ENCODE data around the gene C21orf58. TPM values are rescaled to one million over a fixed set of nuclear protein-coding genes. Genes with fewer than 3 reads are reported as not detected.

Gene C21orf58
- total RNA-seq, 1 donor: 5.6 TPM

DNA sequence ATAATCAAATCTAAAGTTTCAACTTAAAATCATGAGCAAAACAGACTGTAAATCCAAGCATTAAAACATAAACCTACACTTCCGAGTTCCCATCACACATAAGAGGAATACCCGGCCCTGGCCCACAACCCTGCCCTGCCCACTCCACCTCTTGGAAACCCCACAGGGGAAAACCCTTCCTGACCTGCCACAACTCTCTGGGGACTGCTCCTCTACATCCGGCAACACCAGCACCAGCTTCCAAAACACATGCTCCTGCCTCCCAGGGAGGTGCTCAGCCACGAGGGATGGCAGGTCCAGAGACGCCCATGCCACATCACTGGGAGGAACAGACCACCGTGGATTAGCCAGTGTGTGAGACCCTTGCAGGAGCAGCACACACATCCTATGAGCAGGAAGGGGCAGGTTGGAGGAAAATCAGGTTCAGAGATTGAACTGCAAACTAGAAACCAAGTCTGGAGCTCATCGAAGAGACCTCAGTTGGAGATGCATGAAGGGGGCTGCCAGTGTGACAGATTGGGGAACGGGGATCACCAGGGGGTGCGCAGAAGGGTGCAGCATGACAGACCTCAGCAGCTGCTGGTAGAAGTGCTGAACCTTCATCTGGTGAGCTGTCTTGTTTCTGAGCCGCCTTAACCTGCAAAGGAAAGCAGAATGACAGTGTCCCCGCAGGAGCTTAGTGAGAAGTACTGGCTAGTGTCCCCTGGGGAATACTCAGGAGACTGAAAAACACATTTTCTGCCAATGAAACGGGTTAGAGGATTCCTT is 69.3 kb downstream of the C21orf58 start:
- H3K4me3 ChIP-seq (ENCODE audit: low read depth, low read length): no peak overlapping the region
- DNase-seq (ENCODE audit: low read depth): no peak
- TF ChIP-seq, protein P1, sequence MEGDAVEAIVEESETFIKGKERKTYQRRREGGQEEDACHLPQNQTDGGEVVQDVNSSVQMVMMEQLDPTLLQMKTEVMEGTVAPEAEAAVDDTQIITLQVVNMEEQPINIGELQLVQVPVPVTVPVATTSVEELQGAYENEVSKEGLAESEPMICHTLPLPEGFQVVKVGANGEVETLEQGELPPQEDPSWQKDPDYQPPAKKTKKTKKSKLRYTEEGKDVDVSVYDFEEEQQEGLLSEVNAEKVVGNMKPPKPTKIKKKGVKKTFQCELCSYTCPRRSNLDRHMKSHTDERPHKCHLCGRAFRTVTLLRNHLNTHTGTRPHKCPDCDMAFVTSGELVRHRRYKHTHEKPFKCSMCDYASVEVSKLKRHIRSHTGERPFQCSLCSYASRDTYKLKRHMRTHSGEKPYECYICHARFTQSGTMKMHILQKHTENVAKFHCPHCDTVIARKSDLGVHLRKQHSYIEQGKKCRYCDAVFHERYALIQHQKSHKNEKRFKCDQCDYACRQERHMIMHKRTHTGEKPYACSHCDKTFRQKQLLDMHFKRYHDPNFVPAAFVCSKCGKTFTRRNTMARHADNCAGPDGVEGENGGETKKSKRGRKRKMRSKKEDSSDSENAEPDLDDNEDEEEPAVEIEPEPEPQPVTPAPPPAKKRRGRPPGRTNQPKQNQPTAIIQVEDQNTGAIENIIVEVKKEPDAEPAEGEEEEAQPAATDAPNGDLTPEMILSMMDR (IDR thresholded peaks at IDR 0.05; ENCODE audit: insufficient read depth, low read depth, low read length): no peak

- DNase-seq (ENCODE audit: low read depth): peak; percentile 28
- H3K4me3 ChIP-seq (ENCODE audit: low read depth, low read length): no peak overlapping the region
- TF ChIP-seq, protein P1 (IDR thresholded peaks at IDR 0.05; ENCODE audit: insufficient read depth, low read depth, low read length): no peak
Observed at GRCh38 chr21:46253610-46254124, 70.0 kb downstream of the C21orf58 start.

DNA sequence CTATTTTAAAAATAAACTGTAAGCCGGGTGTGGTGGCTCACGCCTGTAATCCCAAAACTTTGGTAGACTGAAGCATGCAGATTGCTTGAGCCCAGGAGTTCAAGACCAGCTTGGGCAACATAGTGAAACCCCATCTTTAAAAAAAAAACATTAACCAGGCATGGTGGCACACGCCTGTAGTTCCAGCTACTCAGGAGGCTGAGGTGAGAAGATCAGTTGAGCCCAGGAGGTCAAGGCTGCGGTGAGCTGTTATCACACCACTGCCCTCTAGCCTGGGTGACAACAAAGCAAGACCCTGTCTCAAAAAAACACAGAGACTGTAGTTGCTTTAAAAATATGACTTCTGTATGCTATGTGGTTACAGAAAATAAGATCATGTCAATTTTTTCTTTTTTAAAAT is 70.8 kb downstream of the C21orf58 start:
- H3K4me3 ChIP-seq (ENCODE audit: low read depth, low read length): no peak overlapping the region
- TF ChIP-seq, protein P1 (IDR thresholded peaks at IDR 0.05; ENCODE audit: insufficient read depth, low read depth, low read length): no peak
- DNase-seq (ENCODE audit: low read depth): no peak

Other genes with a start within 250 kb of the C21orf58 start
- 487 and 812 TPM in 2 replicates for gene COL6A2, start 225.8 kb downstream of the C21orf58 start, total RNA-seq
- under 0.01 and 0.43 TPM in 2 replicates for gene FTCD, start 168.3 kb downstream of the C21orf58 start, total RNA-seq
- 5.8 and 9.5 TPM in 2 replicates for gene SPATC1L, start 139.4 kb downstream of the C21orf58 start, total RNA-seq
- gene LSS, start 95.1 kb downstream of the C21orf58 start, total RNA-seq: 139 and 182 TPM in 2 replicates
- 60.9 and 67.6 TPM in 2 replicates for gene MCM3AP, start 38.3 kb downstream of the C21orf58 start, total RNA-seq
- 10.3 and 10.4 TPM in 2 replicates for gene YBEY, start 37.5 kb downstream of the C21orf58 start, total RNA-seq
- gene PCNT, start 286 bp upstream of the C21orf58 start, total RNA-seq: 21.6 and 23.8 TPM in 2 replicates
- 25.1 and 32.0 TPM in 2 replicates for gene DIP2A, start 135.0 kb upstream of the C21orf58 start, total RNA-seq

All from fibroblast of villous mesenchyme (primary cell).